Mononuclear cell (primary cell): ENCODE results near the gene CHSY1. TPM values are rescaled to one million over a fixed set of nuclear protein-coding genes. Genes with fewer than 3 reads are reported as not detected.

Source experiments
- H3K27me3 ChIP-seq: 2 replicates; pipeline ENCODE4 v1.6.0; 2011; ENCODE audit warnings: low read length, control low read depth; ENCODE audit not compliant: insufficient read depth
- H3K4me1 ChIP-seq: 2 replicates; pipeline ENCODE4 v1.5.1; 2011; ENCODE audit warnings: mild to moderate bottlenecking, low read length, control low read depth; ENCODE audit not compliant: insufficient read depth
- H3K4me3 ChIP-seq: 2 replicates; pipeline ENCODE4 v1.5.1; 2011; ENCODE audit warnings: mild to moderate bottlenecking, low read length, moderate library complexity
- H3K9me3 ChIP-seq: 2 replicates; pipeline ENCODE4 v1.5.1; 2011; ENCODE audit warnings: low read depth, mild to moderate bottlenecking, control low read depth, low read length
- total RNA-seq: library from RNA; depleted of rRNA; stranded (reverse); fragments of >200 nt; gene quantifications from one replicate; pipeline ENCODE4 v1.2.3, GENCODE V29; 2012

Gene CHSY1
- total RNA-seq, 1 donor: 22.2 TPM

DNA sequence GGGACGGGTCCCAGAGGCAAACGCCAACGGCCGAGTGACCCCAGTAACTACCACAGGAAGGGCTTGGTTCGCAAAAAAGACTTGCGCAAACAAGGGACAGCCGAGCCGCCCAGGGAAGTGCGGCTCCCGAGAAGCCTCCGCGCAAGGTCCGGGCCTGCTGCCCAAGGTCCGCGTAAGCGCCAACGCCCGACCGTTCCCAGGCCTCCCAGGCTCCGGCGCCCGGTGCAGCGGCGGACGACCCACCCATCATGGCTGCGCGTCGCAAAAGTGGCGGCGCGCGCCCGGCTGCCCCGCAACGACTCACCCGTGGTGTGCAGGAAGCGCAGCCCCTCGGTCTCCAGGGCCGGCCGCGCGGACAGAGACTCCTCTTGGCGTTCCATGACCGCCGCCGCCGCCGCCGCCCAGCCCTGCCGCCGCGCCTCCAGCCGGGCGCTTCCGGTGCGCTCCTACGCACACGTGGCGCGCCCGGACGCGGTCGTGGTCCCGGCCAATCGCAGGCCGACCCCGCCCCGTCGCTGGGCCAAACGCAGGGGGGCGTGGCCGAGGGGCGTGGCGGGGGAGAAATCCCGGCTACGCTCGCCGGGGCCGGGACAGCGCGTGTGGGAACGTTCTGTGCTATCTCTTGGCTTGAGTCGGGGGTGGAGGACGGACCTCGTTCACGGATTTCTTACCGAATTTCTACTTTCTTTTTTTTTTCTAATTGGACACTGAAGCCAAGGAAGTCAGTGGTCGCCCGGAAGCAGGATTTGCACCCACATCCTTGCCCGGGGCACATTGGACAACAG lies 25.4 kb upstream of the CHSY1 start, which contains the start of gene SELENOS:
Gene SELENOS, minus strand, starts transcription at position 448 of the 785 bp plus-strand sequence. Its CDS starts 68 bp downstream, at position 380.
- peak within 1 kb of the TSS; percentile 81 for H3K4me3 ChIP-seq
- H3K9me3 ChIP-seq: no peaks in the 10 kb centered on the region
- H3K27me3 ChIP-seq: no peaks in the 10 kb centered on the region

DNA sequence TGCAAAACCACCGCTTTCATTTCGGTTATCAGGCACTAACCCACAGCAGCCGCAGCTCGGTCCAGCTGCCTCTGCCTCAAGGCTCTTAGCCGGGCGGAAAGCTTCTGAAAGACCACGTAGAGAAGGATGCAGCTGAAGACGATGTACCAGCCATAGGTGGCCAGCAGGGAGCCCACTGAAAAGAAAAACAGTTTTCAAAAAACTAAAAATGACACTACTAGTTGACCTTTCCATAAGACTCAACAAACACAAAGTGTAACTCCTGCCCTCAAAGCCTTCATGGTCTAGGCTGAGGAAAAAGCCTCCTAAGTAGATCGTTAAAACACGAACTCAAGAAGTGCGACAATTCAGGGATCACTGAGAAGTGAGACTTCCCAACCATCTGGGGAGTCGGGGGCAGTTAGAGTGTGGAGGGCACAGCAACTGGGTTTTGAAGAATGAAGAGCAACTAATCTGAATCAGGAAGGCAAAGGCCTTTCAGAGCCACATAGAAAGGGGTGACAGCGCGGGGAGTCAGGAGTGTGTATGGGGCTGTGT lies 24.7 kb upstream of the CHSY1 start:
- no peaks in the 10 kb centered on the region for H3K27me3 ChIP-seq
- peak overlapping the region; percentile 81 for H3K4me3 ChIP-seq

More for the DNA sequence above, 25.4 kb upstream of the CHSY1 start, which contains the start of gene SELENOS:
- peaks cover 19% of the 10 kb centered on the region for H3K4me1 ChIP-seq

DNA sequence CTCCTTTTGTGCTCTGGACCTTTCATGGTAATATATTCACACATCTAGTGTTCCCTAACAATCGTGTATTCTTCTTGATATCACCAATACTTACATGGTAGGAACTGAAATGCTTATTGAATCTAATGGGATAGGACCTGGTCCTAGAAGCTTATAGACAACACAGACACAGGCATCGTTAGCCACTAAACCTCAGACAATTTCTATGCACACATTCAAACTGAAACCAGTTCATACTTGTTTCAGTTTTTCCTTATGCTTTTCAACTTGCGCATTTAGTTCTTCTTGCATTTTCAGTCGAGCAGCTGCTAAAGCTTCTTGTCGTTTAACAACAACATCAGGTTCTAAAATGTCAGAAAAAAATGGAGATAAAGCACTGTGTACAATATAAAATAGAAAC lies 23.2 kb upstream of the CHSY1 start:
- peaks cover 19% of the 10 kb centered on the region for H3K4me1 ChIP-seq
- no peaks in the 10 kb centered on the region for H3K9me3 ChIP-seq
- no peaks in the 10 kb centered on the region for H3K27me3 ChIP-seq
- no peak overlapping the region for H3K4me3 ChIP-seq

More for the DNA sequence above, 24.7 kb upstream of the CHSY1 start:
- no peaks in the 10 kb centered on the region for H3K9me3 ChIP-seq
- peaks cover 19% of the 10 kb centered on the region for H3K4me1 ChIP-seq

DNA sequence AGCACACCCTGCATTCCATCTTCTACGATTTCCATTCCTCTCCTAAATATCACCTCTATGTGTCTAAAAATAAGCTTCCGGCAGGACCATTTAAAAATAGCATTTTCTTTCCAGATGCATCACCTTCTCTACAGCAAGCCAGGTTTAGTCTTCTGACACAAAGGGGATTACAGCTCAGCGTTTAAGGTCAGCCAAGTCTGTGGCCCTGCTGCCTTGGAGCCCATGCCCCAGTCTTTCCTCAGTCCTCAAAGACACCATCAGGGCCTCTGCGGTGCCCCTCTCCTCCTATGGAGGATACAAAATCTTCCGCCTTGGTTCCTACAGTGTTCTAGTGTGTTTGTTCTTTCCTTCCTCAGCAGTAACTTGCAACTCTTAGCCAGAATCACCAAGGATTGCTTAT lies 21.7 kb upstream of the CHSY1 start:
- Histone ChIP-seq H3K4me1 (peaks cover 19% of the 10 kb centered on the region), H3K4me3 (no peak overlapping the region), H3K27me3 (no peaks in the 10 kb centered on the region), H3K9me3 (no peaks in the 10 kb centered on the region)

DNA sequence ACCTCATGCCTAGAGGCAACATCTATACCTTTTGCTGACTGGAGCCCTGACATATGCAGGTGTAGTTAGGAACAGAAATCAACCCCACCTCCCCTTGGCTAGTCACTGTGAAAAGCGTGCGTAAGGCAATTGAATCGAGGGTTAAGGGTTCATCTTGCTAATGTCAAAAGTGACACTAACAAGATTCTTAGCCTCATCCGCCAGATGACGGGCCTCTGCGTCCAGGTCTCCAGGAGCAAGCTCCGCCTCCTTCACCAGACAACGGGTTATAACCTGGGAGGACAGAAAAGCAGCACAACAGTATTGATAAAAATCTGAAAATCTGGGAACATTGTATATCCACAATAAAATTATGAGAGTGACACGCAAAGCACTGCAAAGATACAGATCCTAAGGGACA lies 20.7 kb upstream of the CHSY1 start:
- H3K9me3 ChIP-seq: no peaks in the 10 kb centered on the region
- no peaks in the 10 kb centered on the region for H3K27me3 ChIP-seq
- no peak overlapping the region for H3K4me3 ChIP-seq
- H3K4me1 ChIP-seq: peaks cover 14% of the 10 kb centered on the region

DNA sequence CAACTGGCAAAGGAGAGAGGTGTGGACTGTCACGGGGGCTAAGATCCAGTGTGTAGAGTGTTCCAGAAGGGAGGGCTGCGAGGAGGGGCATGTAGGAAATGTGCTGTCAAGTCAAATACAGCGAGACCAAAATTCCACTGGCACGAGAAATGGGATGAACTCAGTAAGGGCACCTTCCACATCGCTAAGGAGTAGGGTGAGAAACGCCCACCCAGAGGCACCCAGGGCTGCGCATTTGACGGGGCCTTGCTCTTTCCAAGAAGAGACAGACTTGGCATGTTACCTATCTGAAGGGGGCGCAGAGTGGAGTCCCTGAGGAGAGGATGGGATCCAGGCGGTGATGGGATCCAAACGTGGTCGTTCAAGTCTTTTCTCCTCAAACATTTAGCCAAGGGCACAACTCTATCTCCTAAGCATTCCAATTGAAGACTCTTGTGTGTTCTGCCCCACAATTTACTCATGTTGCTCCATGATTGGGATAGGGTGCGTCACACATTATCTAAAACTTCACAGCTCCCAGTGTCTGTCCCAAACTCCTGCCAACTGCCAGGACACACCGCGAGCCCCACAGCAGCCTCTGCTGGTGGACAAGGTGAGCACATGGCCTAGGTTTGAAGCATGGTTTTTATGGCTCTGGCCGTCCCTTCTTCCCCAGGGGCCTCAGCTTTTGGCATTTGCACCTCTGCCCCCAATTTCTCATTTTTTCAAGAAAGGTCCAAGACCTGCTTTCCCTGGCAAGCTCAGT lies 17.8 kb upstream of the CHSY1 start:
- Histone ChIP-seq H3K4me1 (no peaks in the 10 kb centered on the region), H3K4me3 (no peak overlapping the region), H3K9me3 (no peaks in the 10 kb centered on the region), H3K27me3 (no peaks in the 10 kb centered on the region)

DNA sequence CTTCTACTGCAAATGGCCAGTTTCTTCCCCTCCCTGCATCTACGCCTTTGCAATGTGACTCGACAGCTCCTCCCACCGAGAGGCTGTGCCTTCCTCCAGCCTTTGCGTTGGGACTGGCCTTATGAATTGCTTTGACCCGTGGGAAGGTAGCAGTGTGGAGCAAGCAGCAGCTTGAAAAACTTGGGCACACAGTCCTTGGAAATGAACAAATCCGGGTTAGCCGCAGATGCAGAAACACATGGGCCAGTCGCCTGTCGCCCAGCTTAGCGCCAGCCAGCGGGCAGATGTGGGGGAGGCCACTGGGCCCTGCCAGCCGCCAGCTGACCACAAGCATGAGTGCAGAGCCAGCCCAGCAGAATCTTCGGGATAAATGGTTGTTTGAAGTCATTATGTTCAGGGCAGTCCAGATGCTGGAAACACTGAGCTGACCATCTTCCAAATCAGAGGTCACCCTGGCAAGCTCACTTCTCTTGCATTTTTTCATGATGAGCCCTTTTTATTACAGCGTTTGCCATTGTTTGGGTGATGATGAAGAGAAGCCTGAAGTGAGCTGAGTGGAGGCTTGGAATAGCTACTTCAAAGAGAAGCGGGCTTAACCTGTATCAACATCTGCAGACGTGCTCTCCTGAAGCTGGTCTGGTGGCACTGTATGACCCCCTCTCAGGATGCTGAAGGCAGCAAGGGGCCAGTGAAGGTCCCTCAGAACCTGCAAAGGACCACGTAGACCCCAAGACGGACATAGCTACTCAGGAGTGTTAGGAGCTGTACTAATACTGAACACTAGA lies 15.7 kb upstream of the CHSY1 start:
- H3K27me3 ChIP-seq: no peaks in the 10 kb centered on the region
- no peaks in the 10 kb centered on the region for H3K9me3 ChIP-seq
- no peaks in the 10 kb centered on the region for H3K4me1 ChIP-seq
- no peak overlapping the region for H3K4me3 ChIP-seq

DNA sequence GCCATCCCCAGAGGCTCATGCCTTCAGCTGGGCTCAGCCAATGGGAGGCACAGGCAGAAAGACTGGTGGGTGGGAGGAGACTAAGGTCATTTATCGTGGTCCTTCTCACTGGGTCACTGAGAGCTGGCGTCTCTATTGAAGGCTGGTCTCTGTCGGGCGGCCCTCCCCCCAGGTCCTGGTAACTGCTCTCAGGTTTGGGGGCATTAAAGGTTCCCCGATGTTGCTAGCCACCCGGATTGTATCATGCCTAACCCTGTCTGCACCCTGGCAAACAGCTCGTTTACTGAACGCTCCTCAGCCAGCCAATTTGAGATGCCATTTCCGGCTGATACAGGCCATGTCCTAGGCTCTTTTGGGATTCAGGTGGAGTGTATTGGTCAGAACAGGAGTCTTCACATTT lies 14.9 kb upstream of the CHSY1 start:
- no peak overlapping the region for H3K4me3 ChIP-seq
- H3K27me3 ChIP-seq: no peaks in the 10 kb centered on the region
- no peaks in the 10 kb centered on the region for H3K4me1 ChIP-seq
- no peaks in the 10 kb centered on the region for H3K9me3 ChIP-seq

DNA sequence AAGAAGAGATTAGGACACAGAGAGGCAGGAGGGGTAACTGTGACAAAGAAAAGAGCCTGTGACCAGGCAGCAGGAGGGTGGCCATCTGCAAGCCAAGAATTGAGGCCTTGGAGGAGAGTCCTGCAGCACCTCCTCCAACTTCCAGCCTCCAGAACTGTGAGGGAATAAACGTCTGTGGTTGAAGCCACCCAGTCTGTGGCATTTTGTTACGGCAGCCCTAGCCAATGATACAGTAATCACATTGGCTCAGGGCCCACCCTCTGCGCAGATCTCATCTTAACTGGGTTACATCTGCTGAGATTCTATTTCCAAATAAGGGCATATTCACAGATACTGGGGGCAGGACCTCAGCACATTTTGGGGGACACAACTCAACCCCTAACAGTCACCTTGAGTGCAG lies 14.2 kb upstream of the CHSY1 start:
- Histone ChIP-seq H3K4me1 (no peaks in the 10 kb centered on the region), H3K27me3 (no peaks in the 10 kb centered on the region), H3K4me3 (no peak overlapping the region), H3K9me3 (no peaks in the 10 kb centered on the region)

DNA sequence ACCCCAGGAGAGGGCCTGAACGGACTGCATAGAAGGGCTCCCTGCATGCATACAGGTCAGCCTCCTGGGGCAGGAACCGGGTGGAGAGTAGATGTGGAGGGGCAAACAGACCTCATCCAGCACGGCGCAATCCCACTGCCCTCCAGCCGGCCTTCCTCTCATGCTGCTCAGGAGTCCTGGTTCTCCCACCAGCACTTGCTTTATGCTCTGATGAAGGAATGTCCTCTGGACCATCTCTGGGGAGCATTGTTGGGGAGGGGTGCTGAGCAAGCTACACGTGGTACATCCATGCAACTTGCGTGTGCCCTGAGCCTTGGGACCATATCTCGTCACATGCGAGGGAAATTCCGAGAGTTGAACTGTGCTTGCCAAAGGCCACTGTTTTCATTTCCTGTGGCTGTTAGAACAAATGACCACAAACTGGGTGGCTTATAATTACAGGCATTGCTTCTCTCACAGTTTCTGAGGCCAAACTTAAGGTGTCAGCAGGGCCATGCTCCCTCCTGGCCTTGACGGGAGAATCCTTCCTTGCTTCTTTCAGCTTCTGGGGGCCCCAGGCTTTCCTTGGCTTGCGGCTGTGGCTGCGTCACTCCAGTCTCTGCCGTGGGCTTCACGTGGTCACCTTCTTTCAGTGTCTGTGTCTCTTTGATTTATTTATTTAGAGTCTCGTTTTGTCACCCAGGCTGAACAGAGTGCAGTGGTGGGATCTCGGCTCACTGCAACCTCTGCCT lies 13.2 kb upstream of the CHSY1 start:
- H3K9me3 ChIP-seq: no peaks in the 10 kb centered on the region
- H3K4me1 ChIP-seq: no peaks in the 10 kb centered on the region
- H3K27me3 ChIP-seq: no peaks in the 10 kb centered on the region
- H3K4me3 ChIP-seq: no peak overlapping the region

DNA sequence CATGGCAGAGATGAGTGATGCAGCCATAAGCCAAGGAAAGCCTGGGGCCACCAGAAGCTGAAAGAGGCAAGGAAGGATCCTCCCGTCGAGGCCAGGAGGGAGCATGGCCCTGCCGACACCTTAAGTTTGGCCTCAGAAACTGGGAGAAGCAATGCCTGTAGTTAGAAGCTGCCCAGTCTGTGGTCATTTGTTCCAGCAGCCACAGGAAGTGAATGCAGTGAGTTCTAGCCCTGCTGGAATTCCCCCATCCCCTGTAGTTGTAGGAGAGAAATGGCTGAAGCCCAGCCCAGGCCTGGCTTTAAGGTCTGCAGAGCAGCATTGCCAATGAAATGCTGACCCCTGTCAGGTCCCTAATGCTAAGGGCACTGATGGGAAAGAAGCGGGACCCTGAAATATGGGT lies 12.2 kb upstream of the CHSY1 start:
- no peaks in the 10 kb centered on the region for H3K4me1 ChIP-seq
- H3K27me3 ChIP-seq: no peaks in the 10 kb centered on the region
- no peak overlapping the region for H3K4me3 ChIP-seq
- H3K9me3 ChIP-seq: no peaks in the 10 kb centered on the region

DNA sequence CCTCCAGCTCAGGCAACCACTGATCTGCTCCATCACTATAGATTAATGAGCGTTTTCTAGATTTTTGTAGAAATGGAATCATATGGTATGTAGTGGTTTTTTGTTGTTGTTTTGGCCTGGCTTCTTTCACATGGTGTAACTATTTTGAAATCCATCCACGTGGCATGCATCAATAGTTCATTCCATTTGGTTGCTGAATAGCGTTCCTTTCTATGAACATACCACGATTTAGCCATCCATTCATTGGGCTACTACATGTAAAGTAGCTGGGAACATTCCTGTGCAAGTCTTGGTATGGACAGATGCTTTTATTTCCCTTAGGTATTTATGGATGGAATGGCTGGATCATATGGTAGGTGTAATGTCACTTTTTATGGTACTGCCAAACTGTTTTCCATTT lies 10.7 kb upstream of the CHSY1 start:
- Histone ChIP-seq H3K27me3 (no peaks in the 10 kb centered on the region), H3K4me1 (no peaks in the 10 kb centered on the region), H3K9me3 (no peaks in the 10 kb centered on the region), H3K4me3 (no peak overlapping the region)

DNA sequence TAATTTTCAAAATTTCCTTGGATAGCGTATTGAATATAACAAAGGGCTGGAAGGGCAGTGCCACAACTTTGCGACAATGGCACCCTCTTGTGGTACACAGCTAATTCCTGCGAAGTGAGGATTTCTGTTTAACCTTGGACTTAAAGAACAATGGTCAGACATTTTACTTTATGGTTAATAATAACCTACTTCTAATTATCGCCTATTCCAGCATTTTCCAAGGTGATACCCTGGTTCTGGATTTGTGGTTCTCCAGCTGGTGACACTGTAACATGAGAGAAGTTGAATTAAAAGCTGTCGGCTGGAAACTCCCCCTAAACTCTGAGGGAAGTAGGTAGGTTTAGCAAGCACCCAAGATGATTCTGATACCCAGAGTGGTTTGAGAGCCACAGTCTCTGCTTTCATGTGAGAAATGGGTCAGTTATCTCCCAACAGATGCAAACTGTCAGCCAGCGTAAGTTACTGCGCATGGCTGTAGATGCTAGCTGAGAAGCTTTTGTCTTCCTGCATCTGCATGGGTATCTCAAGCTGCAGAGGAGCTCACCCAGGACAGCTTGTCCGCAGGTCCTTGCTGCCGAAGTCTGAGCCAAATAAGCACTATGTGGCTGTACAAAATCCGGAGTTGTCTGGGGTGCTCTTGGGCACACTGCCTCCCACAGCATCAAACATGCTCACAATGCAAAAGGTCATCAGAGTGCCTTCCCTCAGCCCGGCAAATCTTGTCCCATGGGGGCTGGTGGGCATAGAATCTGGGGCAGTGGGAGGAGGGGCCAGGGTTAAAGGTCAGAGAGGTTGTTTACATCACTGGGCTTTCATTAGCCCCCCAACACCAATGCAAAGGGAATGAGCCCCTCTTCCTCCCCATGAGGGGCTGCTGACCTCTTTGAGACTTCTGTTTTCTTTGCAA lies 6.6 kb upstream of the CHSY1 start:
- H3K4me3 ChIP-seq: no peak overlapping the region
- H3K27me3 ChIP-seq: no peaks in the 10 kb centered on the region
- no peaks in the 10 kb centered on the region for H3K4me1 ChIP-seq
- no peaks in the 10 kb centered on the region for H3K9me3 ChIP-seq
